ENCODE results near the gene DNMT1. TPM values are rescaled to one million over a fixed set of nuclear protein-coding genes. Genes with fewer than 3 reads are reported as not detected.

Gene DNMT1
- total RNA-seq, 1 experiment from 2014 or later = 210 TPM

GRCh38 chr19:10086591-10087192 is 108.1 kb downstream of the DNMT1 start:
- peaks cover 23% of the 10 kb centered on the region for H3K27me3 Mint-ChIP-seq (ENCODE audit: low read depth)
- peaks cover 8% of the 10 kb centered on the region for H3K36me3 Mint-ChIP-seq
- peak; percentile 28 for ATAC-seq
- H3K4me3 Mint-ChIP-seq = peak overlapping the region; percentile 85
- no peaks in the 10 kb centered on the region for H3K9me3 Mint-ChIP-seq
- no peak overlapping the region for H3K27ac Mint-ChIP-seq
- H3K4me1 Mint-ChIP-seq = peaks cover 8% of the 10 kb centered on the region; the same call in 1 of the 2 replicates
- TF ChIP-seq NR2C2 (CRISPR knock-in tag; IDR thresholded peaks at IDR 0.05) (peak; percentile 64), ZNF671 (CRISPR knock-in tag; IDR thresholded peaks at IDR 0.05) (no peak), RELA (CRISPR knock-in tag; IDR thresholded peaks at IDR 0.05; ENCODE audit: borderline replicate concordance) (no peak), E2F5 (CRISPR knock-in tag; IDR thresholded peaks at IDR 0.05) (peak; percentile 12; the same call in 1 of the 2 replicates), ZNF423 (CRISPR knock-in tag; IDR thresholded peaks at IDR 0.05) (peak; percentile 35; the same call in 1 of the 2 replicates), NFYB (CRISPR knock-in tag; conservative IDR thresholded peaks at IDR 0.05; ENCODE audit: low read depth) (no peak), SMAD3 (CRISPR knock-in tag; IDR thresholded peaks at IDR 0.05; ENCODE audit: borderline replicate concordance) (no peak), TCF7 (CRISPR knock-in tag; IDR thresholded peaks at IDR 0.05; ENCODE audit: low read depth) (no peak), ZBTB43 (CRISPR knock-in tag; IDR thresholded peaks at IDR 0.05) (no peak), ZMAT4 (CRISPR knock-in tag; IDR thresholded peaks at IDR 0.05) (no peak), ARID4B (CRISPR knock-in tag; IDR thresholded peaks at IDR 0.05; ENCODE audit: borderline replicate concordance) (no peak), ETV6 (CRISPR knock-in tag; IDR thresholded peaks at IDR 0.05) (0 out of 2 replicates have a peak, but pooled peaks have one; percentile 9), ZNF281 (CRISPR knock-in tag; IDR thresholded peaks at IDR 0.05) (no peak), TP53 (CRISPR knock-in tag; IDR thresholded peaks at IDR 0.05) (no peak), ERG (CRISPR knock-in tag; IDR thresholded peaks at IDR 0.05) (no peak), GTF2I (CRISPR knock-in tag; conservative IDR thresholded peaks at IDR 0.05) (no peak), HMGXB4 (CRISPR knock-in tag; IDR thresholded peaks at IDR 0.05) (0 out of 2 replicates have a peak, but pooled peaks have one; percentile 15), E2F4 (CRISPR knock-in tag; IDR thresholded peaks at IDR 0.05; ENCODE audit: borderline replicate concordance, low read depth) (no peak)
- ChIA-PET POLR2A (interaction anchor here (0.6 kb wide), 1 partner anchor 190 kb away, joined by 4 read pairs; no protein-coding TSS in a partner anchor), CTCF (no interaction called here)
- no peak for DNase-seq (ENCODE audit: low spot score)

Data from WTC11 (cell line).